GM18499 (cell line): ENCODE data around the gene LMNTD2.
"Not testable (repeated sequence)": the region's sequence is repeated elsewhere in the genome, so short reads cannot be mapped to it uniquely, and the experiment has no call there.

ENCODE experiments used
- ATAC-seq: cut with Tn5 transposase; IDR thresholded peaks from one replicate; pipeline ENCODE4 v1.9.1; 2021; ENCODE audit warnings: moderate number of reproducible peaks; ENCODE audit not compliant: insufficient read depth, unreplicated experiment

LMNTD2 gene

GRCh38 chr11:516918-517685 lies 43.4 kb downstream of the LMNTD2 start:
- not testable (repeated sequence) for ATAC-seq

- ATAC-seq, result no peak
These were observed 44.1 kb downstream of the LMNTD2 start for GRCh38 chr11:516400-516799.

GRCh38 chr11:515131-515530 lies 45.4 kb downstream of the LMNTD2 start:
- no peak for ATAC-seq

- no peak for ATAC-seq
These were observed 45.9 kb downstream of the LMNTD2 start for GRCh38 chr11:514606-515005.

GRCh38 chr11:512761-513595 lies 47.6 kb downstream of the LMNTD2 start:
- ATAC-seq, result no peak

GRCh38 chr11:508956-509355 lies 51.6 kb downstream of the LMNTD2 start:
- no peak for ATAC-seq

GRCh38 chr11:507727-508515 lies 52.6 kb downstream of the LMNTD2 start:
- ATAC-seq, result no peak

- peak; percentile 43 for ATAC-seq
These were observed 53.4 kb downstream of the LMNTD2 start, which contains the start of gene RNH1 for GRCh38 chr11:506995-507726. Gene RNH1 (minus strand): TSS chr11:507242. CDS start chr11:502162, 5,080 bp downstream.

GRCh38 chr11:506238-506994 lies 54.1 kb downstream of the LMNTD2 start:
- peak; percentile 56 for ATAC-seq

GRCh38 chr11:504994-505344 lies 55.6 kb downstream of the LMNTD2 start:
- ATAC-seq, result no peak
